ENCODE measurements around the gene GALNT10.

- TF ChIP-seq CTCF (IDR thresholded peaks at IDR 0.05) (no peak), POLR2AphosphoS5 (IDR thresholded peaks at IDR 0.05) (no peak), POLR2A (IDR thresholded peaks at IDR 0.05) (no peak), EP300 (IDR thresholded peaks at IDR 0.05) (no peak)
These were observed 183.2 kb downstream of the GALNT10 start for GRCh38 chr5:154373729-154374179.

All from stomach (tissue), 4 donors.